HL-60 (cell line): ENCODE data around the gene VPS41.

Experiments
- SPI1 ChIP-seq: IDR thresholded peaks from 2 replicates; pipeline ENCODE4 v1.6.1; 2012; ENCODE audit warnings: low read depth, mild to moderate bottlenecking, borderline replicate concordance
- TF ChIP-seq, protein P1 (sequence below): IDR thresholded peaks from one replicate; pipeline ENCODE4 v1.5.1; 2011; ENCODE audit warnings: low read length, control low read depth, inconsistent platforms; ENCODE audit not compliant: insufficient read depth

DNA sequence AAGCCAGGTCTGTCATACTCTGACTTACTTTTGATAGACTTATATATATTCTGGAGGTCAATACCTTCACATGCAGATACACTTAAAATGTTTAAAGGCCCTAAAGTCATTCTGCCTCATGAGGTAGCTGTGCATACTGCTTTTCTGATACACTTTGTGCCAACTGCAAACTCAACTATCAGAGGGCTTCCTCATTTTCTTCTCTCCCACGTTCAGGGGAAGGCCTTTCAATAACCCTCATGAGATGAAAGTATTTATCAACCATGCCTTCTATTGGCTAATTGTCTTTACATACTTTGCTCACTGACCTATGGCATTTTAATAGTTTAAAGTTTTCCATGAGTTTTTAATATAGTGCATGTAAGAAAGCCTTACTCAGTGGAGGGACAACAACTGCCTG lies 165.1 kb downstream of the VPS41 start:
- TF ChIP-seq SPI1 = peak; percentile 56; the same call in 1 of the 2 replicates
- TF ChIP-seq, protein P1, sequence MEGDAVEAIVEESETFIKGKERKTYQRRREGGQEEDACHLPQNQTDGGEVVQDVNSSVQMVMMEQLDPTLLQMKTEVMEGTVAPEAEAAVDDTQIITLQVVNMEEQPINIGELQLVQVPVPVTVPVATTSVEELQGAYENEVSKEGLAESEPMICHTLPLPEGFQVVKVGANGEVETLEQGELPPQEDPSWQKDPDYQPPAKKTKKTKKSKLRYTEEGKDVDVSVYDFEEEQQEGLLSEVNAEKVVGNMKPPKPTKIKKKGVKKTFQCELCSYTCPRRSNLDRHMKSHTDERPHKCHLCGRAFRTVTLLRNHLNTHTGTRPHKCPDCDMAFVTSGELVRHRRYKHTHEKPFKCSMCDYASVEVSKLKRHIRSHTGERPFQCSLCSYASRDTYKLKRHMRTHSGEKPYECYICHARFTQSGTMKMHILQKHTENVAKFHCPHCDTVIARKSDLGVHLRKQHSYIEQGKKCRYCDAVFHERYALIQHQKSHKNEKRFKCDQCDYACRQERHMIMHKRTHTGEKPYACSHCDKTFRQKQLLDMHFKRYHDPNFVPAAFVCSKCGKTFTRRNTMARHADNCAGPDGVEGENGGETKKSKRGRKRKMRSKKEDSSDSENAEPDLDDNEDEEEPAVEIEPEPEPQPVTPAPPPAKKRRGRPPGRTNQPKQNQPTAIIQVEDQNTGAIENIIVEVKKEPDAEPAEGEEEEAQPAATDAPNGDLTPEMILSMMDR = no peak
